ENCODE measurements around the gene APP.

DNA sequence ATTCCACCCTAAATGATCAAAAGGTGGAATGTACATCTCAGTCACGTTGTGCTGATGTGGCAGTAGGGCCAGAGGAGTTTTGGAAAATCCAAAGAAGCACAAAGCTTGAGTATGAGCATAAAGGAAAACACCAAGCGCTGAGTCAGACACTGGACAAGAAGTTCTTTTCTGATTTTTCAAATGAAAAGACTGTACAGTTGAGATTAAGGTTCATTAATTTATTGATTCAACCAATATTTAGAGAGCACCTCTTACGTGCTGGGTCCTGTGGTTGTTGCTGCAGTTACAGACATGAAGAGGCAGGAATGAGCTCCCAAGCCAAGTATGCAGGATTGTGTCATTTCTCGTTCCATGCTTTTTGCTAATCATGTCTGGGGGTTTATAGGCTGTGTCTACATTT, 28.9 kb upstream of the APP start:
- TF ChIP-seq, protein P1, sequence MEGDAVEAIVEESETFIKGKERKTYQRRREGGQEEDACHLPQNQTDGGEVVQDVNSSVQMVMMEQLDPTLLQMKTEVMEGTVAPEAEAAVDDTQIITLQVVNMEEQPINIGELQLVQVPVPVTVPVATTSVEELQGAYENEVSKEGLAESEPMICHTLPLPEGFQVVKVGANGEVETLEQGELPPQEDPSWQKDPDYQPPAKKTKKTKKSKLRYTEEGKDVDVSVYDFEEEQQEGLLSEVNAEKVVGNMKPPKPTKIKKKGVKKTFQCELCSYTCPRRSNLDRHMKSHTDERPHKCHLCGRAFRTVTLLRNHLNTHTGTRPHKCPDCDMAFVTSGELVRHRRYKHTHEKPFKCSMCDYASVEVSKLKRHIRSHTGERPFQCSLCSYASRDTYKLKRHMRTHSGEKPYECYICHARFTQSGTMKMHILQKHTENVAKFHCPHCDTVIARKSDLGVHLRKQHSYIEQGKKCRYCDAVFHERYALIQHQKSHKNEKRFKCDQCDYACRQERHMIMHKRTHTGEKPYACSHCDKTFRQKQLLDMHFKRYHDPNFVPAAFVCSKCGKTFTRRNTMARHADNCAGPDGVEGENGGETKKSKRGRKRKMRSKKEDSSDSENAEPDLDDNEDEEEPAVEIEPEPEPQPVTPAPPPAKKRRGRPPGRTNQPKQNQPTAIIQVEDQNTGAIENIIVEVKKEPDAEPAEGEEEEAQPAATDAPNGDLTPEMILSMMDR (IDR thresholded peaks at IDR 0.05; ENCODE audit: insufficient read depth, low read length) = no peak
- TF ChIP-seq, protein P2, sequence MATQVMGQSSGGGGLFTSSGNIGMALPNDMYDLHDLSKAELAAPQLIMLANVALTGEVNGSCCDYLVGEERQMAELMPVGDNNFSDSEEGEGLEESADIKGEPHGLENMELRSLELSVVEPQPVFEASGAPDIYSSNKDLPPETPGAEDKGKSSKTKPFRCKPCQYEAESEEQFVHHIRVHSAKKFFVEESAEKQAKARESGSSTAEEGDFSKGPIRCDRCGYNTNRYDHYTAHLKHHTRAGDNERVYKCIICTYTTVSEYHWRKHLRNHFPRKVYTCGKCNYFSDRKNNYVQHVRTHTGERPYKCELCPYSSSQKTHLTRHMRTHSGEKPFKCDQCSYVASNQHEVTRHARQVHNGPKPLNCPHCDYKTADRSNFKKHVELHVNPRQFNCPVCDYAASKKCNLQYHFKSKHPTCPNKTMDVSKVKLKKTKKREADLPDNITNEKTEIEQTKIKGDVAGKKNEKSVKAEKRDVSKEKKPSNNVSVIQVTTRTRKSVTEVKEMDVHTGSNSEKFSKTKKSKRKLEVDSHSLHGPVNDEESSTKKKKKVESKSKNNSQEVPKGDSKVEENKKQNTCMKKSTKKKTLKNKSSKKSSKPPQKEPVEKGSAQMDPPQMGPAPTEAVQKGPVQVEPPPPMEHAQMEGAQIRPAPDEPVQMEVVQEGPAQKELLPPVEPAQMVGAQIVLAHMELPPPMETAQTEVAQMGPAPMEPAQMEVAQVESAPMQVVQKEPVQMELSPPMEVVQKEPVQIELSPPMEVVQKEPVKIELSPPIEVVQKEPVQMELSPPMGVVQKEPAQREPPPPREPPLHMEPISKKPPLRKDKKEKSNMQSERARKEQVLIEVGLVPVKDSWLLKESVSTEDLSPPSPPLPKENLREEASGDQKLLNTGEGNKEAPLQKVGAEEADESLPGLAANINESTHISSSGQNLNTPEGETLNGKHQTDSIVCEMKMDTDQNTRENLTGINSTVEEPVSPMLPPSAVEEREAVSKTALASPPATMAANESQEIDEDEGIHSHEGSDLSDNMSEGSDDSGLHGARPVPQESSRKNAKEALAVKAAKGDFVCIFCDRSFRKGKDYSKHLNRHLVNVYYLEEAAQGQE (IDR thresholded peaks at IDR 0.05; ENCODE audit: insufficient replicate concordance, low read depth) = no peak
- no peak for TF ChIP-seq POLR2AphosphoS5 (IDR thresholded peaks at IDR 0.05; ENCODE audit: low read depth)
